ENCODE measurements around the gene MRPS9.
A peak's percentile ranks its signal among the peaks of the same experiment; 100 is the strongest.

Gene MRPS9

GRCh38 chr2:105037572-105038382 lies at the start of gene MRPS9:
MRPS9 (plus strand) TSS chr2:105038069; CDS start chr2:105038093, 24 bp downstream.
- DNase-seq (ENCODE audit: low spot score), result peak; percentile 97

GRCh38 chr2:105005181-105005951 lies 32.5 kb upstream of the MRPS9 start:
- no peak for DNase-seq (ENCODE audit: low spot score)

GRCh38 chr2:105007367-105007766 lies 30.5 kb upstream of the MRPS9 start:
- no peak for DNase-seq (ENCODE audit: low spot score)

- DNase-seq (ENCODE audit: low spot score), result no peak
These were observed 5.4 kb upstream of the MRPS9 start for GRCh38 chr2:105032476-105032875.

GRCh38 chr2:105034170-105034569 lies 3.7 kb upstream of the MRPS9 start:
- no peak for DNase-seq (ENCODE audit: low spot score)

GRCh38 chr2:105038383-105039061 lies 653 bp downstream of the MRPS9 start:
- DNase-seq (ENCODE audit: low spot score), result no peak

- DNase-seq (ENCODE audit: low spot score), result no peak
These were observed 1.7 kb downstream of the MRPS9 start for GRCh38 chr2:105039559-105039958.

- no peak for DNase-seq (ENCODE audit: low spot score)
These were observed 4.3 kb downstream of the MRPS9 start for GRCh38 chr2:105042189-105042588.

GRCh38 chr2:105052773-105053172 lies 14.9 kb downstream of the MRPS9 start:
- DNase-seq (ENCODE audit: low spot score), result no peak

GRCh38 chr2:105055613-105056012 lies 17.7 kb downstream of the MRPS9 start:
- DNase-seq (ENCODE audit: low spot score), result no peak

- no peak for DNase-seq (ENCODE audit: low spot score)
These were observed 18.4 kb downstream of the MRPS9 start for GRCh38 chr2:105056245-105056644.

- no peak for DNase-seq (ENCODE audit: low spot score)
These were observed 19.1 kb downstream of the MRPS9 start for GRCh38 chr2:105057005-105057404.

GRCh38 chr2:105061560-105061959 lies 23.7 kb downstream of the MRPS9 start:
- DNase-seq (ENCODE audit: low spot score), result no peak

- no peak for DNase-seq (ENCODE audit: low spot score)
These were observed 24.3 kb downstream of the MRPS9 start for GRCh38 chr2:105062158-105062557.

GRCh38 chr2:105068387-105068786 lies 30.5 kb downstream of the MRPS9 start:
- DNase-seq (ENCODE audit: low spot score), result no peak

GRCh38 chr2:105068875-105069274 lies 31.0 kb downstream of the MRPS9 start:
- DNase-seq (ENCODE audit: low spot score), result no peak

GRCh38 chr2:105070010-105070865 lies 32.4 kb downstream of the MRPS9 start:
- DNase-seq (ENCODE audit: low spot score), result peak; percentile 8

- no peak for DNase-seq (ENCODE audit: low spot score)
These were observed 33.5 kb downstream of the MRPS9 start for GRCh38 chr2:105071379-105071778.

GRCh38 chr2:105072039-105072438 lies 34.2 kb downstream of the MRPS9 start:
- DNase-seq (ENCODE audit: low spot score), result peak; percentile 80

GRCh38 chr2:105073591-105073990 lies 35.7 kb downstream of the MRPS9 start:
- DNase-seq (ENCODE audit: low spot score), result no peak

- no peak for DNase-seq (ENCODE audit: low spot score)
These were observed 38.3 kb downstream of the MRPS9 start for GRCh38 chr2:105076121-105076520.
